GM19043 (cell line): ENCODE data around the gene GRB2.
"Not testable (repeated sequence)": the region's sequence is repeated elsewhere in the genome, so short reads cannot be mapped to it uniquely, and the experiment has no call there.

Experiments
- ATAC-seq: cut with Tn5 transposase; IDR thresholded peaks from one replicate; pipeline ENCODE4 v1.9.1; 2021; ENCODE audit warnings: low read depth; ENCODE audit not compliant: unreplicated experiment

Gene GRB2

GRCh38 chr17:75390982-75391381 lies 14.5 kb downstream of the GRB2 start:
- no peak for ATAC-seq

- ATAC-seq: no peak
Measured at GRCh38 chr17:75388476-75389030, 16.9 kb downstream of the GRB2 start.

GRCh38 chr17:75387771-75388170 lies 17.7 kb downstream of the GRB2 start:
- ATAC-seq: no peak

DNA sequence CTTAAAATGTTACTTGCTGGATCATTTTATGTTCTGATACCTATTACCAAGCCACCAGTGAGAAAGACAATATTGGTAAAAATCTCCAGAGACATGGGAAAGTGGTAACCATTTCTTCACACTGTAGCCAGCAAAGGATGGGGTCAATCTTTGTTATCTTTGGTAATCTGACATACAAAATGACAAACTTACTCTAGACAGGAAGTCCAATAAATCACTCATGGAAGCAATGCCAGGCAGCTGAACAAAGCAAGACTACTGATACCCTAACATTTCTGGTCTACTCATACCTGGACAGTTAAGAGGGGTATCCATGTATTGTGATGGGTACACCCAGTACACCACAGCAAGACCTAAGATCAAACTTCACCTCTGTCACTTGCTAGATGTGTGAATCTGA lies 19.0 kb downstream of the GRB2 start:
- ATAC-seq: no peak

- no peak for ATAC-seq
Measured at GRCh38 chr17:75384751-75385150, 20.7 kb downstream of the GRB2 start.

GRCh38 chr17:75383842-75384195 lies 21.7 kb downstream of the GRB2 start:
- ATAC-seq: no peak

DNA sequence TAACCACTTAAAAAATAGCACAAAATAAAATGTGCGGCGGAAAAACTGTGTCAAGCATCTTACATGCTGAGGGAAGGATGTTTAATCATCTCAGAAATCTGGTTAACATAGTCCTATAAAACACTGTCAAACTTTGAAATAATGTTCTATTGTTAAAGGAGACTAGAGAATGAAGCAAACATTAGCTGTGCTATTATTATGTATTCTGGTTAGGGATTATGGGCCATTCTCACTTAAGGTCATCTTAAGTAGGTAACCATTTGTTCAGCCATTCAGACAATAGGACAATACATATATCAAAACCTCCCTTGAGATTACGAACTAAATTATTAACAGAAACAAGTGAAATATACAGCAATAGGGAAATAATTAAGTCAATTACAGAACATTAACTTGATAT lies 24.7 kb downstream of the GRB2 start:
- ATAC-seq: no peak

DNA sequence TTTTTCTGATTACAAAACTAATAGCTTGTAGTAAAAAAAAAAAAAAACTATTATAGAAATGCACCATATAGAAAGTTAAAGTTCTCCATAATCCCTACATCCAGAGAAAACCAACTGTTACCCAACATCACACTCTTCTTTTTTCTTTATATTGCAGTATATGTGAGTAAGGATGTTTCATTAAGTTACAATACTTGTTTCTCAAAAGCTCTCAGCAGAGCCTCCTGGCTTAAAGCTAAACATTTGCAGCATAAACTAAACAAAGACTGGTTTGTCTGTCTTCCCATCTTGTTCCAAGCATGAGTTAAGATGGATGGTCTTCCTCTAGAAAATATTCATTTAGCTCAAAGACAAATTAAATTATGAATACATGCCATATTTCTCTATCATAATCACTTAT lies 25.2 kb downstream of the GRB2 start:
- no peak for ATAC-seq

DNA sequence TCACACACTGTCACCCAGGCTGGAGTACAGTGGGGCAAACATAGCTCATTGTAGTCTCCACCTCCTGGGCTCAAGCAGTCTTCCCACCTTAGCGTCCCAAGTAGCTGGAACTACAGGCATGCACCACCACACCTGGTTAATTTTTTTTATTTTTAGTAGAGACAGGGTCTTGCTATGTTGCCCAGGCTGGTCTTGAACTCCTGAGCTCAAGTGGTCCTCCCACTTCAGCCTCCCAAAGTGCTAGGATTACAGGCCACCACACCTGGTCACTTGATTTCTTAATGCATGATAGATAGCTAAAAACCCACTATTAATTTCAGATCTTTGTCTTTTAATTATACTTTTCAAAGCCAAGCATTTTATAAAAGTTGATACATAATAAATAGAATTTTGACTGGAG lies 26.1 kb downstream of the GRB2 start:
- not testable (repeated sequence) for ATAC-seq

DNA sequence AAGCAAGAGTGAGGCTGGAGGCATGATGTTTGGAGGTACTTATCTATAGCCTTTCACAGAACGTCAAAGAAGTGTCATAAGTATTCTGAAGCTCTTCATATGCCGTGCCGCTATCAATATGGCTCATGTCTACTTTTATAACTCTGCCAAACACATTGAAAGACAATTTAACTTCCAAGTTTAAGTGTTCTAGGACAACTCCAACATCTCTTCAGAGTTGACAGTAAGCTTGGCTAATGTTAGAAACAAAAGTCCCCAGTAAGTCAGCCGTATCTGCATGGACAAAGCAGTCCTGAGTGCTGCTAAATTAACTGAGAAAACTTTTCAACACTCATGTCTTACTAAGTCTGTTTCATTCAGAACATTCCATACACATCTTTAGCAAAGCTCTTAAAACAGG lies 32.2 kb downstream of the GRB2 start:
- no peak for ATAC-seq

DNA sequence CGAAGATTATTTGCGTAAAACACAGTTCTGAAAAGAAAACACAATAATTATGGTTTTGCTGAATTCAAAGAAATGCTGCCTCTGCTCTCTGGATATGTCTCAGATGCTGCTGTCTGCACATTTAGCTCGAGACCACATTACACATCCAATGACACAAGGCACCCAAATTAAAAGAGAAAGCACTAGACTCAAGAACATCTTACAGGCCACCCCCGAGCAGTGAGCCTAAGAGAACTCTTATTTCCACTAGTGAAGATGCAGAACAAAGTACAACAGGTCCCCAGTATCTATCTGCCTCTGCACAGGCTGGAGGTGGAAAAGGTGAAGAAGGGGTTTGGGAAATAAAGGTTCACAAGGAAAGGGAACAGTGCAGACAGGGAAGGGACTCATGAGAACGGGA lies 33.5 kb downstream of the GRB2 start:
- no peak for ATAC-seq

GRCh38 chr17:75371339-75371738 lies 34.1 kb downstream of the GRB2 start:
- ATAC-seq: no peak

DNA sequence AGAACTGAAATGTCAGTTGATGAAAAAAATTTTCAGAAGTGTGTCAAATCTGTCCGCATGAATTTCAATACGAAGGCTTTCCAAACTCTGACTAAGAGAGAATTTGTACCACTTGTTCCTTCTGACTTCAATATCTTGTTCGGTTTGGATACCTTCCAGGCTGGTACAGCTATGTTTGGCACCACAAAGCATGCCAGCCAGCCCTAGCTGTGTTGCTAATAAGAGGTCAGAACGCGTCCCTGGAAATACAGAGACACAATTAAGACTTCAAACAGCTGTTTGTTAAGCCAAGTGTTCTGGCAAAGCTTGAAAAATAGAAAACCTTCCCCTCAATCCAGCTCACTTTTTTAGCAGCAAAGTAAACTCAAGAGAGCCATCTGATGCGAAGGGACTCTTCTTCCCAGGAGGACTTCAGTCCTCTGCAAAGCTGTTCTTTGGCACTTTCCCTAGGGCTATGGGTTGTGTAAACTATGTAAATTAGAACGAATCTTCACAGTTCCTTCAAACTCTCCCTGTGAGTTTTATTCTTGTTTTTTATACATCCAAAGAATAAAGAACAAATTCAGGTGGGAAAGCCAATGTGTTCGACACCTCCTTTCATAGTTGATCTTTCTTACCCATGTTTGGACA lies 35.1 kb downstream of the GRB2 start:
- ATAC-seq: no peak

DNA sequence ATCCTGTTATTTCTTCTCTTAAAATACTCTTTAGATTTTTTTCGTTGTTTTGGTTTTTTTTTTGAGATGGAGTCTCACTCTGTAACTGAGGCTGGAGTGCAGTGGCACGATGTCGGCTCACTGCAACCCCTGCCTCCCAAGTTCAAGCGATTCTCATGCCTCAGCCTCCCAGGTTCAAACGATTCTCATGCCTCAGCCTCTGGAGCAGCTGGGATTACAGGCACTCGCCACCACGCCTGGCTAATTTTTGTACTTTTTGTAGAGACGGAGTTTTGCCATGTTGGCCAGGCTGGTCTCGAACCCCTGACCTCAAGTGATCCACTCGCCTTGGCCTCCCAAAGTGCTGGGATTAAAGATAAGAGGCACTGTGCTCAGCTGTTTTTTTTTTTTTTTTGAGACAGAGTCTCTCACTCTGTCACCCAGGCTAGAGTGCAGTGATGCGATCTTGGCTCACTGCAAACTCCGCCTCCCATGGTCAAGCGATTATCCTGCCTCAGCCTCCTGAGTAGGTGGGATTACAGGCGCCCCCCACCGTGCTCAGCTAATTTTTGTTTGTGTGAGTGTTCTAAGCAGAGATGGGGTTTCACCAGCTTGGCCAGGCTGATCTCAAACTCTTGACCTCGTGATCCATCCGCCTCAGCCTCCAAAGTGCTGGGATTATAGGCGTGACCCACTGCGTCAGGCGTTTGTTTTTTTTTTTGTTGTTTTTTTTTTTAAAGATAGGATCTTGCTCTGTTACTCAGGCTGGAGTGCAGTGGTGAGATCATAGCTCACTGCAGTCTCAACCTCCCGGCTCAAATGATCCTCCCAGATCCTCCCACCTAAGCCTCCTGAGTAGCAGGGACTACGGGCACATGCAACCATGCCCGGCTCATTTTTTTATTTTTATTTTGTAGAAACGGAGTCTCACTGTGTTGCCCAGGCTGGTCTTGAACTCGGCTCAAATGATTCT lies 37.4 kb downstream of the GRB2 start:
- ATAC-seq: not testable (repeated sequence)

- no peak for ATAC-seq
Measured at GRCh38 chr17:75367312-75367711, 38.2 kb downstream of the GRB2 start.

DNA sequence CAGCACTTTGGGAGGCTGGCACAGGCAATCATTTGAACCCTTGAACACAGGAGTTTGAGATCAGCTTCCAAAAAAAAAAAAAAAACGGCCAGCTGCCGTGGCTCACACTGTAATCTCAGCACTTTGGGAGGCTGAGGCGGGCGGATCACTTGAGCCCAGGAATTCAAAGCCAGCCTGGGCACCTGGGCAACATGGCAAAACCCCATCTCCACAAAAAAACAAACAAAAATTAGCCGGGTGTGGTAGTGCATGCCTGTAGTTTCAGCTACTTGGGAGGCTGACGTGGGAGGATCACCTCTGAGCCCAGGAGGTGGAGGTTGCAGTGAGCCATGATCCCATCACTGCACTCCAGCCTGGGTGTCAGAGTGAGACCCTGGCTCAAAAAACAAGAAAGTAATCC lies 39.0 kb downstream of the GRB2 start:
- ATAC-seq: no peak

DNA sequence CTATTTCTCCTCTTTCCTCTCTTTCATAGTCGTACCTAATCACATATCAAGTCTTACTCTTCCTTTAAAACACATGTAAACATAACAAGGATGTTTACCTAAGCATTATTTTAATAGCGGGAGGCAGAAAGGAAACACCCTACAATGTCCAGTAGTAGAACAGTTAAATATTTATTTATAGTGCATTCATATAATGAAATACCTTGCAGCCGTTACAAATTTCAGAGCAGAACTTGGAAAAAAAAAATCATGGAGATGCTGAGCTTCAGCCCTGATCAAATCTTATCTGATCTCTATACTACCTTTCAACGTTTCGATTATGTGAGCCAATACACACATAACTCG lies 39.6 kb downstream of the GRB2 start:
- ATAC-seq: no peak

GRCh38 chr17:75365009-75365930 lies 40.2 kb downstream of the GRB2 start:
- ATAC-seq: no peak

DNA sequence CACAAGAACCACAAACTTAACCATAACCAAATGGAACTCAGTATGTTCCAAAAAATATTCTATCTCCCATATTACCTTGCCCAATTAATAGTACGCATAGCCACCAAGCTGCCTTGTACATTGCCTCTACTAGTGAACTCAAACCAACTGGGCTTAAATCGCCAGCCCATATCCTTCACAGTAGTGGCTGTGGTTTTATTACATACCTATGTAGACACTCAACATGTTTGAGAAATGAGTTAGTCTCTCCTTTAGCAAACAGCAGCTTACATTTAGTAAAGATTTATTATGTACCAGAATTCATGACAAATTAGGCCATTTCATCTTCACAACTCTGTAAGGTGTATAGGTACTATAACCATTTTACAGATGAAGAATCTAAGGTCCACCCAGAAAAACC lies 41.4 kb downstream of the GRB2 start:
- ATAC-seq: no peak

DNA sequence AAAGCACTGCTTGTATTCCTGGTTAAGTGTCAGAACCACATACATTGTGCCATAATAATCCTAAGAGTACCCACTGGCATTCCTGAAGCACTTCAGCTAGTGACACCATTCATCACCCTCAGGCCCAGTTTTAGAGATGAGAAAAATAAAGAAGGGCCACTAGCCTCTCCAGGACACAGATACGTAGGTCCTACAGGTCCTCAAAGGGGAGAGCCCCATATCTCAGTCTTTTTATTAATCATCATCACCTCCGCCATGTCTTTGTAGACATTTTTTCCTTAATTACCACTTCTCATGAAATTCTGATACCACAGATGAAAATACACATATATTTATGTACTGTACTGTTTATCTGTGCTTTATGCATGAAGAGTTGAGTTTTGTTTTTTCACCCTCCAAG lies 43.5 kb downstream of the GRB2 start:
- no peak for ATAC-seq

DNA sequence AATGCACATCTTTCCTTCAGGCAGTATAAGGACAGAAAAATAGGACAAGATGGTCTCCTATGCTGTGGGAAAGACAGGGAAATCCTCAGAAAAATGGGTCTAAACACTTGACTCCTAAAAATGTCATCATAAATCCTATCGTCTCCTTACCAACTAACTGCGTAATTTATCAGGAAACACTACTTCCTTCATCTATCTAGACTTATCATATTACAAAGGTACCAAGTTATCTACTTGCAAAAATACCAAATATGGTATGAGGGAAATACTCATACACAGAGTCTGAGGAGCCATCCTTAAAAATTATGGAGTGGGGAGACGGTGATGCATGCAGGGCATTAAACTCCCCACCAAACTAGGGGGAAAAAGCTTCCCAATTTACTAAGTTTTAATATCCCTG lies 44.1 kb downstream of the GRB2 start:
- no peak for ATAC-seq
